ENCODE data around the gene DPP6.

DNA sequence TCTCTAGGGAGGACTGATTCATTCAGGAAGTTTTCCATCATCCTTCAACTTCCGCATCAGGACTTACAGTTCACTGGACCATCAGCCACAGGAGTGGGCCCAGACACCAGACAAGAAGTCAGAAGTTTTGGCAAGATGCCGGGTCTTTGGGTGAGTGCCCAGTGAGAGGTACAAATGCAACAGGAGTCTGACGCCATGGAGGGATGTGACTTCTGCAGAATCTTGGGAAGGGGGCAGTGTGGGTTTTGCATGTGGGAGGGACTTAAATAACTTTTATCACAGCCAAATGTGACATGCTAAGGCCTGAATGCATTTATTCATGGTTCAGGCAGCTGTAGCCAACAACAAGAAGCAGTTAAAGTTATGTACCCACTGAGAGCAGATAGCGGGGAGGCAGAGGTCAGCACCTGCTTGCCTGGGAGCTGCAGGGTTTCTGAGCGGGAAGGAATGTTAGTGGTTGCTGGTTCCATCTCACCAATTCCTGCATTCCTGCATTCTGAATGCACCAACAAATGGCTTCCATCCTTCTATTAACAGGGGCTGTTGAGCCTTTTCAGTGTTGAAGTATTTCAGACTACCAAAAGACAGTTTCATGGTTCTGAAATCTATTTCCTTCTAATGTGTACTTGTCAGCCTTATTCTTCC lies 575.6 kb downstream of the DPP6 start:
- TF ChIP-seq FOXM1 (IDR thresholded peaks at IDR 0.05; ENCODE audit: borderline replicate concordance) (no peak), BHLHE40 (IDR thresholded peaks at IDR 0.05; ENCODE audit: borderline replicate concordance) (no peak), SUZ12 (IDR thresholded peaks at IDR 0.05) (no peak), SP1 (IDR thresholded peaks at IDR 0.05) (no peak), FOXA1 (IDR thresholded peaks at IDR 0.05) (no peak)

All from HEK293T (cell line).